ENCODE results near the gene RADIL.
A peak's percentile ranks its signal among the peaks of the same experiment; 100 is the strongest.
"Not testable (repeated sequence)": the region's sequence is repeated elsewhere in the genome, so short reads cannot be mapped to it uniquely, and the experiment has no call there.

The RADIL gene, protein sequence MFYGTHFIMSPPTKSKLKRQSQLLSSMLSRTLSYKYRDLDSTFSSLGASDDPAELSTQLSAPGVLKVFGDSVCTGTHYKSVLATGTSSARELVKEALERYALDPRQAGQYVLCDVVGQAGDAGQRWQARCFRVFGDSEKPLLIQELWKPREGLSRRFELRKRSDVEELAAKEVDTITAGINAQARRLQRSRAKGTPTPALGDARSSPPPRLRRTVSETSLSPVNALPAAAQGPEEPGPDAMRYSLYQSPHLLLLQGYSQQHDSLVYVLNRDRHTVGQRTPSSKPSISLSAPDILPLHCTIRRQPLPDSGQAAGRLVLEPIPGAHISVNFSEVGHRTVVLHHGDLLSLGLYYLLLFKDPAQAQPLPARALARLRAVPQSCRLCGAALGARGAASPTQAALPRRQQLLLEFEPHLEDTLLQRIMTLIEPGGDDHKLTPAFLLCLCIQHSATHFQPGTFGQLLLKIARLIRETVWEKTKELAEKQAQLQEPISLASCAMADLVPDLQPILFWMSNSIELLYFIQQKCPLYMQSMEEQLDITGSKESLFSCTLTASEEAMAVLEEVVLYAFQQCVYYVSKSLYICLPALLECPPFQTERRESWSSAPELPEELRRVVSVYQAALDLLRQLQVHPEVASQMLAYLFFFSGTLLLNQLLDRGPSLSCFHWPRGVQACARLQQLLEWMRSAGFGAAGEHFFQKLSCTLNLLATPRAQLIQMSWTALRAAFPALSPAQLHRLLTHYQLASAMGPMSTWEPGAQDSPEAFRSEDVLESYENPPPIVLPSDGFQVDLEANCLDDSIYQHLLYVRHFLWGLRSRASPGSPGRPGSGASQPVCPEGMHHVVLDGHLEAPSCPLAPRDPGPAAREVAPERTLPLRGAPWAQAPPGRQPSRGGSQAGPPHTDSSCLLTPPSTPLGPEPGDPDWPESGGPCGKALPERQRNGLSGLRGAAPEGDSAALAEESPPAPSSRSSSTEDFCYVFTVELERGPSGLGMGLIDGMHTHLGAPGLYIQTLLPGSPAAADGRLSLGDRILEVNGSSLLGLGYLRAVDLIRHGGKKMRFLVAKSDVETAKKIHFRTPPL

GRCh38 chr7:4883372-4884144 is at the start of gene RADIL:
Gene RADIL (minus strand): TSS chr7:4883716. CDS start chr7:4878139, 5,577 bp downstream.
- DNase-seq = peak; percentile 13

GRCh38 chr7:4931943-4932342 is 48.4 kb upstream of the RADIL start:
- no peak for DNase-seq

- DNase-seq = no peak
Measured at GRCh38 chr7:4929005-4929404, 45.5 kb upstream of the RADIL start.

DNA sequence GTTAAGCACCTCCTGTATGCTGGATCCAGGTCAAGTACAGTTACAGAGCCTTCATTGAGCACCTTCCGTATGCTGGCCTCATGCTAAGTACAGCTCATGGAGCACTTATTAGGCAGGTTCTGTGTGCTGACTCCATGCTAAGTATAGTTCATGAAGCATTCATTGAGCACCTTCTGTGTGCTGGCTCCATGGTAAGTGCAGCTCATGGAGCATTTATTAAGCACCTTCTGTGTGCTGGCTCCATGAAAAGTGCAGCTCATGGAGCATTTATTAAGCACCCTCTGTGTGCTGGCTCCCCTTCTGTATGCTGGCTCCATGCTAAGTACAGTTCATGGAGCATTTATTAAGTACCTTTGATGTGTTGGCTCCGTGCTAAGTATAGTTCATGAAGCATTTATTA is 44.9 kb upstream of the RADIL start:
- DNase-seq = no peak

- DNase-seq = no peak
Measured at GRCh38 chr7:4919969-4920766, 36.7 kb upstream of the RADIL start.

- no peak for DNase-seq
Measured at GRCh38 chr7:4916113-4916512, 32.6 kb upstream of the RADIL start.

GRCh38 chr7:4911111-4911828 is 27.8 kb upstream of the RADIL start:
- DNase-seq = no peak

DNA sequence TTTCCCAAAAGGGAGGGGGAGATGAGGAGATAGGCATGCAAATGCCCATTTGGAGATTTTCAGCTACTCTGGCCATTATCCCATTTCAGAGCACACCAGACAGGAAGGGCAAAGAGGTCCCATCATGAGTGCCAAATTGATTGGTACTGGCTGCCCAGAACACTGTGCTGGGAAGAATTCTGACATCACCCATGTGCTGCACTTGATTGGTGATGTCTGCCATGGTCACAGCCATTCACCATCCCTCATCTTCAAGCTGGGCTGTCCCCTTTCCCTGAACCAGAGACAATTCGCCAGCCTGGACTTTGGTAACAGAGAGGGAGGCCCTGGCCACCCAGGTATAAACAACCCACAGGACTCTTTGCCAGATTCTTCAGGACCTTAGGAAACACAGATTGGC is 23.2 kb upstream of the RADIL start:
- no peak for DNase-seq

GRCh38 chr7:4905171-4905570 is 21.7 kb upstream of the RADIL start:
- DNase-seq = no peak

DNA sequence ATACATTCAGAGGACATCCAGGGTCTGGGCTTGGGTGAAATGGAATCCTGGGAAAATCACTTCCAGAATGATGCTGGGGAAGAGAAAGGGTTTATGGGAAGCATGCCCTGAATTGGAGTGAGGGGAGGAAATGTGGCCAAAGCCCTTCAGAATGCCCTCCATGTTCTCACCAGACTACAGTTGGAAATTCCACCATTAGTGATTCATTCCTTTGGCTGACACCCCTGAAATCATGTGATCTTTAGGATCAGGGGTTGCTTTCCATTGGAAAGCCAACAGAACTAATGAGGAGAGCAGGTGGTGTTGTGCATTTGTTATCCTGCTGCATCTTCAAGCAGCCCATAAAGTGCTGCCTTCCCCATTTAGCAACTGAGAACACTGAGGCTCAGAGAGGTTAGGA is 20.8 kb upstream of the RADIL start:
- DNase-seq = no peak

GRCh38 chr7:4895766-4896165 is 12.2 kb upstream of the RADIL start:
- DNase-seq = no peak

GRCh38 chr7:4894482-4894881 is 11.0 kb upstream of the RADIL start:
- DNase-seq = no peak

- DNase-seq = no peak
Measured at GRCh38 chr7:4893929-4894475, 10.5 kb upstream of the RADIL start.

GRCh38 chr7:4893188-4893587 is 9.7 kb upstream of the RADIL start:
- DNase-seq = not testable (repeated sequence)

DNA sequence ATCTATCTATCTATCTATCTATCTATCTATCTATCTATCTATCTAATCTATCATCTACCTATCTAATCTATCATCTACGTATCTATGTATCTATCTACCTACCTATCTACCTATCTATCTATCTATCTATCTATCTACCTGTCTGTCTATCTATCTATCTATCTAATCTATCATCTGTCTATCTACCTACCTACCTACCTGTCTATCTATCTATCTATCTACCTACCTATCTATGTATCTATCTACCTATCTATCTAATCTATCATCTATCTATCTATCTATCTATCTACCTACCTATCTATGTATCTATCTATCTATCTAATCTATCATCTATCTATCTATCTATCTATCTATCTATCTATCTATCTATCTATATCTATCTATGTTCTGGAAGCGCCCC is 8.0 kb upstream of the RADIL start:
- not testable (repeated sequence) for DNase-seq

GRCh38 chr7:4889682-4890081 is 6.2 kb upstream of the RADIL start:
- DNase-seq = no peak

DNA sequence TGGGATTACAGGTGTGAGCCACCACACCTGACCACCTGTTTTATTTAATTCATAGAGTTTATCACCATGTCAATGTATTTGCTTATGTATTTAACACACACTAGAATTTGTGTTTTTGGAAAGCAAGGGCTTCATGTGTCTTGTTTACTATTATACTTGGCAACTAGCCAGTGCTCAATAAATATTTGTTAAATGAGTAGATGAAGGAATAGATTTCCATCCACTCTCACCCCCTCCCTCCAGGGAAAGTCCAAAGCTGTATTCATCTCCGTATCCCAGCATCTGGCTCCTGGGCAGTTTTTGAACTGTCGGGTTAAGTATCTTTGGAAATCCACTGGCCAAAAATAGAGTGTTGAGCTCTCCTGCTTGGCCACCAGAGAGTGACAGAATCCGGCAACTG is 4.6 kb upstream of the RADIL start:
- DNase-seq = no peak

DNA sequence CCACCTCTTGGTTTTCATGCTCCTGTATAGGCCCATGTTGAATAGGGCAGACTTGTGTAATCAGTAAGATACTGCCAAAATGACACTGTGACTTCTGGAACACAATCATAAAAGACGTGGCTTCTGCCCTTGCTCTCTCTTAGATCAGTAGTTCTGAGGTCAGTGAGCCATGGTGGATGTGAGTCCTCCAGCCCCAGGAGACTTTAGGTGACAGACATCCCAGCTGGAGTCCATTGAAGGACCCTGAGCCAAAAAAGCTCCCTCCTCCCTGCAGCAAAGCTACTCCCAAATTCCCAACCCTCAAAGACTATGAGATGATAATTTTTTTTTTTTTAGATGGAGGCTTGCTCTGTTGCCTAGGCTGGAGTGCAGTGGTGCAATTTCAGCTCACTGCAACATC is 3.2 kb upstream of the RADIL start:
- no peak for DNase-seq

GRCh38 chr7:4885317-4885807 is 1.8 kb upstream of the RADIL start:
- DNase-seq = no peak

- DNase-seq = no peak
Measured at GRCh38 chr7:4884164-4884563, 648 bp upstream of the RADIL start.

GRCh38 chr7:4883033-4883371 is 514 bp downstream of the RADIL start:
- no peak for DNase-seq

All from NK-92 treated with Interleukin-12 subunit alpha and Interleukin-12 subunit beta, amount 100 ng/mL, for 24 hours (cell line).